Smooth muscle cell (in vitro differentiated cells): ENCODE measurements around the gene FOXS1. TPM values are rescaled to one million over a fixed set of nuclear protein-coding genes. Genes with fewer than 3 reads are reported as not detected.

Experiments used
- DNase-seq: peaks from one replicate; lab custom pipeline; 2025; ENCODE audit not compliant: unreplicated experiment; lab: John Stamatoyannopoulos, UW
- H2AFZ ChIP-seq: fragments of 200-600 bp; sonication (generic); 2 replicates; pipeline ENCODE4 v1.6.0; 2016; ENCODE audit warnings: antibody characterized with exemption, low read depth, mild to moderate bottlenecking
- H3F3A ChIP-seq: fragments of 200-600 bp; sonication (generic); 2 replicates; pipeline ENCODE4 v1.6.0; 2017; ENCODE audit warnings: antibody characterized with exemption, low read depth
- H3K27ac ChIP-seq: fragments of 200-600 bp; sonication (generic); 2 replicates; pipeline ENCODE4 v1.5.1; 2016; ENCODE audit warnings: low read depth, mild to moderate bottlenecking
- H3K27me3 ChIP-seq: fragments of 200-600 bp; sonication (generic); 2 replicates; pipeline ENCODE4 v1.6.1; 2016; ENCODE audit warnings: low read depth, mild to moderate bottlenecking
- H3K36me3 ChIP-seq: fragments of 200-600 bp; sonication (generic); 2 replicates; pipeline ENCODE4 v1.5.1; 2016; ENCODE audit warnings: low read depth
- H3K4me1 ChIP-seq: fragments of 200-600 bp; sonication (generic); 2 replicates; pipeline ENCODE4 v1.5.1; 2016; ENCODE audit warnings: low read depth
- H3K4me2 ChIP-seq: fragments of 200-600 bp; sonication (generic); 2 replicates; pipeline ENCODE4 v1.6.0; 2016; ENCODE audit warnings: mild to moderate bottlenecking
- H3K4me3 ChIP-seq: fragments of 200-600 bp; sonication (generic); 2 replicates; pipeline ENCODE4 v1.5.1; 2016; ENCODE audit warnings: mild to moderate bottlenecking
- H3K79me2 ChIP-seq: fragments of 200-600 bp; sonication (generic); 2 replicates; pipeline ENCODE4 v1.6.0; 2016; ENCODE audit warnings: low read depth, mild to moderate bottlenecking
- H3K9ac ChIP-seq: fragments of 200-600 bp; sonication (generic); 2 replicates; pipeline ENCODE4 v1.6.0; 2016; ENCODE audit warnings: low read depth
- H3K9me3 ChIP-seq: fragments of 200-600 bp; sonication (generic); replicated peaks from 2 replicates; pipeline ENCODE4 v1.5.1; 2016; ENCODE audit warnings: low read depth
- H4K20me1 ChIP-seq: fragments of 200-600 bp; sonication (generic); 2 replicates; pipeline ENCODE4 v1.6.0; 2016; ENCODE audit warnings: low read depth
- WGBS: methylation state at CpG from one replicate; pipeline ENCODE4 v1.1.7; 2016; ENCODE audit warnings: low lambda C conversion rate; 5-methylcytosine and 5-hydroxymethylcytosine counted together
- polyA plus RNA-seq: library from polyadenylated mRNA; unstranded; fragments of >200 nt; fragmentation: Nextera tagmentation; extraction: Ambion mirVana; gene quantifications from 2 replicates; pipeline ENCODE4 v1.2.1, GENCODE V29; 2016
- total RNA-seq: library from RNA; depleted of rRNA; stranded (reverse); fragments of >200 nt; gene quantifications from 2 replicates; pipeline ENCODE4 v1.2.3, GENCODE V29; 2014
- TF ChIP-seq, protein P1 (sequence below): fragments of 200-600 bp; sonication (generic); IDR thresholded peaks from 2 replicates; pipeline ENCODE4 v1.5.1; 2017; ENCODE audit warnings: borderline replicate concordance, mild to moderate bottlenecking, antibody characterized with exemption; ENCODE audit not compliant: insufficient read depth, poor library complexity, severe bottlenecking

The FOXS1 gene
- total and polyA plus RNA-seq, 2 experiments from 2014 or later = 0.09 to 3.3 TPM

DNA sequence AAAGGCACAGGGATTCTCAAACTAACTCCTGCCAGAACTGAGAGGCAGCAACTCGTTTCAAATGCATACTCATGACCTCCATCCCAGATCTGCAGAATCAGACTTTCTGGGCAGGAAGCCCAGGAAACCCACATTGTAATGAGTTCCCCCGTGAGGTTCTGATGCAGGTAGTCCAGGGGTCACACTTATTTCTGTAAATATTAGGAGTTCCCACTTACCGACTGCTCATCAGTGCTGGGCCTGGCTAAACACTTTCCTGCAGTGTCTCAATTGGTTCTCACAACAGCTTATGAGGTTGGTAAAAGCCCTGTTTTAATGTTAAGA lies 13.3 kb upstream of the FOXS1 start:
- Histone ChIP-seq H3K9me3 (no peaks in the 10 kb centered on the region), H3K9ac (no peak overlapping the region), H3K4me2 (no peak overlapping the region), H3F3A (no peaks in the 10 kb centered on the region), H3K27ac (no peak overlapping the region), H3K4me3 (no peak overlapping the region), H3K36me3 (no peaks in the 10 kb centered on the region), H4K20me1 (no peaks in the 10 kb centered on the region), H3K79me2 (no peaks in the 10 kb centered on the region), H2AFZ (no peak overlapping the region), H3K27me3 (peaks cover 50% of the 10 kb centered on the region), H3K4me1 (peaks cover 12% of the 10 kb centered on the region)
- WGBS = 83% methylated on average over 3 of the region's 3 CpGs
- TF ChIP-seq, protein P1, sequence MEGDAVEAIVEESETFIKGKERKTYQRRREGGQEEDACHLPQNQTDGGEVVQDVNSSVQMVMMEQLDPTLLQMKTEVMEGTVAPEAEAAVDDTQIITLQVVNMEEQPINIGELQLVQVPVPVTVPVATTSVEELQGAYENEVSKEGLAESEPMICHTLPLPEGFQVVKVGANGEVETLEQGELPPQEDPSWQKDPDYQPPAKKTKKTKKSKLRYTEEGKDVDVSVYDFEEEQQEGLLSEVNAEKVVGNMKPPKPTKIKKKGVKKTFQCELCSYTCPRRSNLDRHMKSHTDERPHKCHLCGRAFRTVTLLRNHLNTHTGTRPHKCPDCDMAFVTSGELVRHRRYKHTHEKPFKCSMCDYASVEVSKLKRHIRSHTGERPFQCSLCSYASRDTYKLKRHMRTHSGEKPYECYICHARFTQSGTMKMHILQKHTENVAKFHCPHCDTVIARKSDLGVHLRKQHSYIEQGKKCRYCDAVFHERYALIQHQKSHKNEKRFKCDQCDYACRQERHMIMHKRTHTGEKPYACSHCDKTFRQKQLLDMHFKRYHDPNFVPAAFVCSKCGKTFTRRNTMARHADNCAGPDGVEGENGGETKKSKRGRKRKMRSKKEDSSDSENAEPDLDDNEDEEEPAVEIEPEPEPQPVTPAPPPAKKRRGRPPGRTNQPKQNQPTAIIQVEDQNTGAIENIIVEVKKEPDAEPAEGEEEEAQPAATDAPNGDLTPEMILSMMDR = no peak
- DNase-seq = no peak

DNA sequence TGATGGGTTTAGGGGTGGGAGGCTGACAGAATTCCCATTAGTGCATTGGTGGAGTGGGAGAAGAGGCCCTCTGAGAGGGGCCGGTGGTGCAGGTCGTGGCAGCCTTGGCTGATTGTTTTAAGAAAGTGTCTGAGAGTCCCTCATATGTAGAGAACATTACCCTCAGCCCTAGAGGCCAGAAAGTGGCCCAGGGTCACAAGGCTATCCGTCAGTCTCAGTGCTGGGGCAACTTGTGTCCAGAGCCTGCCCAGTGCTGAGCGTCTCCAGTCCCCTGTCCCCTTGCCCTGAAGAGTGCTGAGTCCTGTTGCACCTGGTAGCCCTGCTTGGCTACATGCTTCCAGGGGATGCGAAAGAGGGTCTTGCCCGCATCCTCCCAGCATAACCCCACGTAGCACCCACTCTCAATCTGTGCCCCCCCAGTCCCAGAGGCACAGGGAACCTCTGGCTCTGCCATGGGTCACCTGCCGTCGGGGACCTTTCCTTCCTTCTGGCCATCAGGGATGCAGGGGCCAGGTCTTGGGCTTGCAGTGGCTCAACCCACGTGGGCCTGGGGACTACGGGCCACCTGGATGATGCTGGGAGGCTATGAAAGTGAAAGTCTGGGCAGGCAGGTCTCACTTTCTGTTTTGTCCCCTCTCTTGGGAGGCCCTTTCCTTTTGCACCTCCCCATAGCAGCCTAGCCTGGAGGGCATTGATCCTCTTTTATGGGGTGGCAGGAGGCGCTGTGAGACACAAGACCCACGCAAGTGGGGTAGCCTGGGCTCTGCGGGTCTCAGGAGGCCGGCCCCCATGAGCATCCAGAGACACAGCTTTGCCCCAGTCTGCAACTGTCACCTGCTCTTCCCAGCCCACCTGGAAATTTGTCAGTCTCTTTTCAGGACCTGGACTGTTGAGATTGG lies 12.7 kb upstream of the FOXS1 start:
- DNase-seq = no peak
- Histone ChIP-seq H3K9me3 (no peaks in the 10 kb centered on the region), H3K36me3 (no peaks in the 10 kb centered on the region), H3K79me2 (no peaks in the 10 kb centered on the region), H3K4me1 (peaks cover 12% of the 10 kb centered on the region), H3K4me3 (no peak overlapping the region), H3K27me3 (peaks cover 50% of the 10 kb centered on the region), H3K9ac (no peak overlapping the region), H4K20me1 (no peaks in the 10 kb centered on the region), H3F3A (no peaks in the 10 kb centered on the region), H2AFZ (no peak overlapping the region), H3K27ac (no peak overlapping the region), H3K4me2 (no peak overlapping the region)
- TF ChIP-seq, protein P1 = no peak
- 76% methylated on average over 15 of the region's 15 CpGs for WGBS

DNA sequence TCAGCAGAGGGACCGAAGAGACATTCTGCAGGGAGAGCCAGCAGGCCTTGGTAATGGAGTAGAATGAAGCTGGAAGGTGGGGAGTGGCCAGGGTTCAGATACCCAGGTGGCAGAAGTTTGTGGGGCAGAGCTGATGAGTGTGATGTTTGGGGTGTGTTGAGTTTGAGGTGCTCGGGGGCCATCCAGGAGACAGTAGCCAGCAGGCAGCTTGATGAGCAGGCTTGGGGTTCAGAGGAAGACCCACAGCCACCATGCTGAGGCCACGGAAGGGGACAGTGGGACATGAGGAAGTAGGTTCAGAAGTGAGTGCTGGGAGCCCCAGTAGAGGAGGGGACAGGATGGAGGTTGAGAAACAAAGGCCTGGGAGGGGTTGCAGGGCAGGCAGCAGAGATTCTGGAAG lies 11.1 kb upstream of the FOXS1 start:
- Histone ChIP-seq H3K79me2 (no peaks in the 10 kb centered on the region), H3K9ac (no peak overlapping the region), H3K4me3 (no peak overlapping the region), H3K4me2 (no peak overlapping the region), H3K36me3 (no peaks in the 10 kb centered on the region), H3K27ac (no peak overlapping the region), H3K9me3 (no peaks in the 10 kb centered on the region), H3K27me3 (peaks cover 51% of the 10 kb centered on the region), H4K20me1 (no peaks in the 10 kb centered on the region), H2AFZ (no peak overlapping the region), H3F3A (no peaks in the 10 kb centered on the region), H3K4me1 (peaks cover 12% of the 10 kb centered on the region)
- WGBS = 72% methylated on average over 3 of the region's 3 CpGs
- TF ChIP-seq, protein P1 = no peak
- DNase-seq = no peak

DNA sequence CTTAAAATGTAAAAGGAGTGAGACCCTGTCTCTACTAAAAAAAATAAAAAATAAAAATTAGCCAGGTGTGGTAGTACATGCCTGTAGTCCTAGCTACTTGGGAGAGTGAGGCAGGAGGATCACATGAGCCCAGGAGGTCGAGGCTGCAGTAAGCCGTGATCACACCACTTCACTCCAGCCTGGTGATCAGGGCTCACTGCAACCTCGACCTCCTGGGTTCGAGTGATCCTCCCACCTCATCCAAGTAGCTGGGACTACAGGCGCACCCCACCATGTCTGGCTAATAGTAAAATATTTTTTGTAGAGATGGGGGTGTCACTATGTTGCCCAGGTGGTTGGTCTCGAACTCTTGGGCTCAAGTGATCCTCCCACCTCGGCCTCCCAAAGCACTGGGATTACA lies 8.1 kb upstream of the FOXS1 start:
- Histone ChIP-seq H3K27ac (no peak overlapping the region), H3K36me3 (no peaks in the 10 kb centered on the region), H3K9ac (no peak overlapping the region), H3K79me2 (no peaks in the 10 kb centered on the region), H3F3A (no peaks in the 10 kb centered on the region), H4K20me1 (no peaks in the 10 kb centered on the region), H3K4me3 (no peak overlapping the region), H3K4me1 (no peaks in the 10 kb centered on the region), H3K9me3 (no peaks in the 10 kb centered on the region), H3K27me3 (peaks cover 79% of the 10 kb centered on the region), H3K4me2 (no peak overlapping the region), H2AFZ (no peak overlapping the region)
- 80% methylated on average over 7 of the region's 7 CpGs for WGBS
- no peak for DNase-seq
- TF ChIP-seq, protein P1 = no peak
